Myocyte (in vitro differentiated cells): ENCODE results near the gene ITGA11. TPM values are rescaled to one million over a fixed set of nuclear protein-coding genes. Genes with fewer than 3 reads are reported as not detected.

Experiments
- DNase-seq: peaks from one replicate; pipeline ENCODE4 v3.0.0-alpha.2; 2012; ENCODE audit warnings: low read depth
- total RNA-seq: library from RNA; depleted of rRNA; stranded (reverse); fragments of >200 nt; gene quantifications from 2 replicates; pipeline ENCODE4 v1.2.3, GENCODE V29; 2014

The ITGA11 gene
- total RNA-seq, 1 donor from 2014 or later = 29.2 TPM

GRCh38 chr15:68314563-68314962 is 117.4 kb downstream of the ITGA11 start:
- DNase-seq = no peak

- DNase-seq = no peak
Observed at GRCh38 chr15:68313501-68314410, 118.2 kb downstream of the ITGA11 start.

- no peak for DNase-seq
Observed at GRCh38 chr15:68312701-68313204, 119.2 kb downstream of the ITGA11 start.

- peak; percentile 35 for DNase-seq
Observed at GRCh38 chr15:68311859-68312557, 120.0 kb downstream of the ITGA11 start.

- no peak for DNase-seq
Observed at GRCh38 chr15:68311464-68311835, 120.5 kb downstream of the ITGA11 start.

- no peak for DNase-seq
Observed at GRCh38 chr15:68310804-68311463, 121.0 kb downstream of the ITGA11 start.

GRCh38 chr15:68310178-68310803 is 121.7 kb downstream of the ITGA11 start:
- peak; percentile 71 for DNase-seq

GRCh38 chr15:68309024-68309423 is 122.9 kb downstream of the ITGA11 start:
- DNase-seq = no peak

- no peak for DNase-seq
Observed at GRCh38 chr15:68307131-68307928, 124.6 kb downstream of the ITGA11 start.

GRCh38 chr15:68305420-68305871 is 126.5 kb downstream of the ITGA11 start:
- DNase-seq = no peak

- no peak for DNase-seq
Observed at GRCh38 chr15:68304589-68305337, 127.2 kb downstream of the ITGA11 start.

GRCh38 chr15:68303560-68304436 is 128.2 kb downstream of the ITGA11 start:
- no peak for DNase-seq

- no peak for DNase-seq
Observed at GRCh38 chr15:68303134-68303533, 128.8 kb downstream of the ITGA11 start.

- no peak for DNase-seq
Observed at GRCh38 chr15:68302729-68303128, 129.2 kb downstream of the ITGA11 start.

- DNase-seq = no peak
Observed at GRCh38 chr15:68301301-68301700, 130.7 kb downstream of the ITGA11 start.

GRCh38 chr15:68300115-68300940 is 131.6 kb downstream of the ITGA11 start:
- DNase-seq = no peak

GRCh38 chr15:68299436-68299835 is 132.5 kb downstream of the ITGA11 start:
- DNase-seq = no peak
